BE2C (cell line): Measurements from ENCODE around the gene RGS10.

ENCODE experiments used
- DNase-seq: peaks from one replicate; pipeline ENCODE4 v3.0.0-alpha.2; 2020
- H3K27me3 ChIP-seq: fragments of 250-450 bp; sonication (Bioruptor Pico); 2 replicates; pipeline ENCODE4 v1.5.1; 2020; ENCODE audit warnings: mild to moderate bottlenecking
- H3K36me3 ChIP-seq: fragments of 250-450 bp; sonication (Bioruptor Pico); 2 replicates; pipeline ENCODE4 v1.5.1; 2020; ENCODE audit warnings: mild to moderate bottlenecking
- H3K4me1 ChIP-seq: fragments of 250-450 bp; sonication (Bioruptor Pico); 2 replicates; pipeline ENCODE4 v1.5.1; 2020
- H3K4me3 ChIP-seq: 2 replicates; pipeline ENCODE4 v1.5.1; 2011; ENCODE audit warnings: low read depth, low read length
- H3K9me3 ChIP-seq: fragments of 250-450 bp; sonication (Bioruptor Pico); 2 replicates; pipeline ENCODE4 v1.5.1; 2020
- CTCF ChIP-seq: IDR thresholded peaks from 2 replicates; pipeline ENCODE4 v1.5.1; 2012; ENCODE audit warnings: mild to moderate bottlenecking, low read depth, low read length

RGS10 gene

GRCh38 chr10:119522747-119523426 is 19.6 kb downstream of the RGS10 start:
- H3K4me1 ChIP-seq: no peaks in the 10 kb centered on the region
- no peak for TF ChIP-seq CTCF
- H3K9me3 ChIP-seq: no peaks in the 10 kb centered on the region
- no peaks in the 10 kb centered on the region for H3K27me3 ChIP-seq
- no peak overlapping the region for H3K4me3 ChIP-seq
- no peaks in the 10 kb centered on the region for H3K36me3 ChIP-seq
- no peak for DNase-seq

- Histone ChIP-seq H3K4me1 (no peaks in the 10 kb centered on the region), H3K27me3 (no peaks in the 10 kb centered on the region), H3K9me3 (no peaks in the 10 kb centered on the region), H3K4me3 (no peak overlapping the region), H3K36me3 (no peaks in the 10 kb centered on the region)
- no peak for DNase-seq
- TF ChIP-seq CTCF: no peak
These were observed 20.9 kb downstream of the RGS10 start for GRCh38 chr10:119521443-119522204.

- no peaks in the 10 kb centered on the region for H3K9me3 ChIP-seq
- H3K4me3 ChIP-seq: no peak overlapping the region
- H3K27me3 ChIP-seq: no peaks in the 10 kb centered on the region
- no peaks in the 10 kb centered on the region for H3K4me1 ChIP-seq
- no peak for TF ChIP-seq CTCF
- no peaks in the 10 kb centered on the region for H3K36me3 ChIP-seq
- DNase-seq: no peak
These were observed 22.2 kb downstream of the RGS10 start for GRCh38 chr10:119520283-119520682.

- Histone ChIP-seq H3K36me3 (no peaks in the 10 kb centered on the region), H3K4me3 (no peak overlapping the region), H3K4me1 (no peaks in the 10 kb centered on the region), H3K27me3 (no peaks in the 10 kb centered on the region), H3K9me3 (no peaks in the 10 kb centered on the region)
- TF ChIP-seq CTCF: no peak
- no peak for DNase-seq
These were observed 23.6 kb downstream of the RGS10 start for GRCh38 chr10:119518936-119519335.

- no peaks in the 10 kb centered on the region for H3K36me3 ChIP-seq
- TF ChIP-seq CTCF: no peak
- no peak overlapping the region for H3K4me3 ChIP-seq
- H3K27me3 ChIP-seq: no peaks in the 10 kb centered on the region
- no peaks in the 10 kb centered on the region for H3K9me3 ChIP-seq
- H3K4me1 ChIP-seq: no peaks in the 10 kb centered on the region
- DNase-seq: no peak
These were observed 24.3 kb downstream of the RGS10 start for GRCh38 chr10:119518176-119518575.
